ENCODE data around the gene PDCD4.

DNA sequence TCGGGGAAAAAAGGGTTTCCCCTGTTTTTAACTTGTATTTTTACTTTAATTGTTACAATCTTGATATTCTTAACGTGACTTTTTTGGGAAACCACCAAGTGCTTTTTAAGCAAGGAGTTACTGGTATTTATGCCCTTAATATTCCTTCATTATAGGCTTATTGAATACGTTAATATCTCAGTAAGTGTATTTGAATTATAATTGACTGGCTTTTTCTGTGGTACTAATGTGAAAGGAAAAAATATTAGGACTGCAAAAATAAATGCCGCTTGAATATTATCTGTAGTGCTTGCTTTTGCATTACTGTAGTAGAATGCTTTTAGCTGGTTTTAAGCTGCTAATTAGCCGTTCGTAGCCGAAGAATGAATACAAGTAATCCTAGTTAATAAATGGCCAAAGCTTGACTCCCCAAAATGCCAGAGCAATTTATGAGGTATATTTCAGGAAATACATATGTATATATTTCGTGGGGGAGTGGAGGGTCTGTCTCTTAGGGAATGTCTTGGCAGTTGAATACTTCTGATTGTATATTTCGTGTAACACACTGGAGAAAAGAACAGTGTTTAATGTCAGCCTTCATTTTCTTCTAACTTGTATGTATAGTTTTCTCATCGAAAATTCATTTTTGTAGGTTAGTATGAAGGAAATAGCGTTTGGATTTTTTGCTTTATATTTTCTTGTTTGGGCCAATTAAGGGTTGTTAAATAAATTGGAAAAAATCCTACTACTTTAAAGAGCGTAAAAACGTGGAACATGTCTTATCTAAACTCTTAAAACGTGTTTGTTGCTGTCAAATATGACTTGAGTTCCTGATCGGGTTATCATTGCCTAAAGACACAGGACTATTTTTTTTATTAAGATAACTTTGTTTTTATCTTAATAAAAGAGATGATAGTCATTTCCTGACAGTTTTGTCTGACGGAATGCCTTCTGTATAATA, 1.5 kb downstream of the PDCD4 start:
- TF ChIP-seq CTCF (IDR thresholded peaks at IDR 0.05 in 4 of 5, conservative IDR thresholded peaks at IDR 0.05 in 1 of 5) (no peak), POLR2A (IDR thresholded peaks at IDR 0.05) (no peak)

Measured in gastrocnemius medialis (tissue), 4 donors.